ENCODE data around the gene PIK3C2A.
"Not testable (repeated sequence)": the region's sequence is repeated elsewhere in the genome, so short reads cannot be mapped to it uniquely, and the experiment has no call there.

Gene PIK3C2A

GRCh38 chr11:17207317-17208256 lies at the start of gene PIK3C2A:
Gene PIK3C2A, minus strand, starts transcription at chr11:17207986. Its CDS starts 38,245 bp downstream, at chr11:17169741.
- peak; percentile 87 to 88 for DNase-seq (ENCODE audit: low read depth in 2 of 2)

DNA sequence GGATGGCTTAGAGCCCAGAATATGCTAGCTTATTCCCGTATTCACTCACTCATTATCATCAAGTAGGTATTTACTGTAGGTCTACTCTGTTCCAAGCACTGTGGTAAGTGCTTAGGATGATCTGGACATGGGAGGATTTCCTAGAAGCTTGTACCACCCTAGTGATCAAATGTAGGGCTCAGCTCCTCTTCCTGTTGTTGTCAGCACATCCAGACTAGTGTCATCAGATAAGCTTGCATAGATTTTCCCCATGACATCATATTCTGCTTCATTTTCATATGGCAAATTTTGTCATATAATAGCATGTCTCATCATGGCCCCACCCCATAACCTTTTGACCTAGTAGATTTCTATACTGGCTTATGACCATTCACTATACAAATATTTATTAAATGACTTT lies 49.4 kb upstream of the PIK3C2A start:
- DNase-seq (ENCODE audit: low read depth in 2 of 2) = no peak

- no peak for DNase-seq (ENCODE audit: low read depth in 2 of 2)
These were observed 48.7 kb upstream of the PIK3C2A start for GRCh38 chr11:17256512-17256911.

GRCh38 chr11:17252704-17253103 lies 44.9 kb upstream of the PIK3C2A start:
- DNase-seq (ENCODE audit: low read depth in 2 of 2) = no peak

- DNase-seq (ENCODE audit: low read depth in 2 of 2) = no peak
These were observed 43.0 kb upstream of the PIK3C2A start for GRCh38 chr11:17250561-17251350.

- no peak for DNase-seq (ENCODE audit: low read depth in 2 of 2)
These were observed 36.3 kb upstream of the PIK3C2A start for GRCh38 chr11:17244046-17244445.

DNA sequence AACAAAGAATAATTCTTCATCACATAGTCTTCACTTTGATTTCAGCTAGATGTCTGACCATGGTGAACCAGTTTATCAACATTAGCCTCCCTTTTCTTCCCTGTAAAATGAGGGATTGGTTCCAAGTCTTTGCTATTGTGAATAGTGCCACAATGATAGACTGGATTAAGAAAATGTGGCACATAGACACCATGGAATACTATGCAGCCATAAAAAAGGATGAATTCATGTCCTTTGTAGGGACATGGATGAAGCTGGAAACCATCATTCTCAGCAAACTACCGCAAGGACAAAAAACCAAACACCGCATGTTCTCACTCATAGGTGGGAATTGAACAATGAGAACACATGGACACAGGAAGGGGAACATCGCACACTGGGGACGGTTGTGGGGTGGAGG lies 35.2 kb upstream of the PIK3C2A start:
- not testable (repeated sequence) for DNase-seq (ENCODE audit: low read depth in 2 of 2)

DNA sequence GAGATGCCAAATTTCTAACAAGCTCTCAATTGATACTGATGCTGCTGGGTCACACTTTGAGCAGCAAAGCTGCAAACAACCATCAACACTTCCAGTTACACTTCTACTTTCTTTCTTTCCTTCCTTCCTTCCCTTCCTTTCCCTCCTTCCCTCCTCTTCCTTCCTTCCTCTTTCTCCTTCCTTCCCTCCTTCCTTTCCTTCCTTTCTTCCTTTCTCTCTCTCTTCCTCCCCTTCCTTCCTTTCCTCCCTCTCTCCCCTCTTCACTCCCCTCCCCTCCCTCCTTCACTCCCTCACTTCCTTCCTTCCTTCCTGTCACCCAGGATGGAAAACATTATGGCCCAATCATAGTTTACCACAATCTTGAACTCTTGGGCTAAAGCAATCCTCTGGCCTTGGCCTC lies 33.0 kb upstream of the PIK3C2A start:
- no peak for DNase-seq (ENCODE audit: low read depth in 2 of 2)

- DNase-seq (ENCODE audit: low read depth in 2 of 2) = not testable (repeated sequence)
These were observed 32.1 kb upstream of the PIK3C2A start for GRCh38 chr11:17239927-17240326.

- no peak for DNase-seq (ENCODE audit: low read depth in 2 of 2)
These were observed 30.6 kb upstream of the PIK3C2A start for GRCh38 chr11:17238377-17238776.

DNA sequence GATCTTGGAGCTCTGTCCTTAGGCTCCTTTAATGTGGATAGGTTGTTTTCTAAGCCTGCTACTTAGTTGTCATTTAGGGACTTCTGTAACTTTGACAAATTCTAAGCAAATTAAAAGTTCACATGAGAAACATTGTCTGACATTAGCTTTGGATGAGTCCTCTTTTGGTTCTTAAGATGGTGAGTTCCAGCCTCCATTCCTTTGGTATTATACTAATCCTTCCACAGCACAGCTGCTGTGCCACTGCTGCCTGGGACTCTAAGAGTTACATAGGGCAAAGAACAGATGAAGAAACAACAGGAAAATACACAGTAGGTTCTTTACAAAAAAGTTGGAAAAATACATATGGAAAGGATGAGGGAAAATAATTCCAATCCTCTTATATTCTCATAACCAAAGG lies 25.3 kb upstream of the PIK3C2A start:
- DNase-seq (ENCODE audit: low read depth in 2 of 2) = no peak

GRCh38 chr11:17230867-17231851 lies 23.4 kb upstream of the PIK3C2A start:
- DNase-seq (ENCODE audit: low read depth in 2 of 2) = no peak

GRCh38 chr11:17229481-17230152 lies 21.8 kb upstream of the PIK3C2A start:
- no peak for DNase-seq (ENCODE audit: low read depth in 2 of 2)

GRCh38 chr11:17228186-17228925 lies 20.6 kb upstream of the PIK3C2A start:
- not testable (repeated sequence) for DNase-seq (ENCODE audit: low read depth in 2 of 2)

DNA sequence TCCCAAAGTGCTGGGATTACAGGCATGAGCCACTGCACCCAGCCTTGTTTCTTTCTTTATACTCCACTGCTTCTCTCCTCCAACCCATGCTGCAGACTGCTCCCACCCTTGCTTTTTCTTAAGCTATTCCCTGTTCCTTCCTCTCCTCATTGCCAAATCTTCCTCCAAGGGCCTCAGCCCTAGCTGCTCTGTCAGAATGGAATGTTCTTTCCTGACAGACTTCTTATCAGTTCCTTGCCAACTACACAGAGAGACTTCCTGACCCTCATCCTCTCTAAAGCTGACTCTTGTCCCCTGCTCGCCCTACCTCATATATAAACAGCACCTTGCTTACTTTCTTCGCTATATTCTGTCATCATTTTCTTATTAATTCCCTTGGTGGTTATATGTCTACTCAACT lies 16.9 kb upstream of the PIK3C2A start:
- no peak for DNase-seq (ENCODE audit: low read depth in 2 of 2)

- no peak for DNase-seq (ENCODE audit: low read depth in 2 of 2)
These were observed 14.2 kb upstream of the PIK3C2A start for GRCh38 chr11:17221968-17222367.

GRCh38 chr11:17219016-17219415 lies 11.2 kb upstream of the PIK3C2A start:
- DNase-seq (ENCODE audit: low read depth in 2 of 2) = no peak

GRCh38 chr11:17218403-17218802 lies 10.6 kb upstream of the PIK3C2A start:
- no peak for DNase-seq (ENCODE audit: low read depth in 2 of 2)

DNA sequence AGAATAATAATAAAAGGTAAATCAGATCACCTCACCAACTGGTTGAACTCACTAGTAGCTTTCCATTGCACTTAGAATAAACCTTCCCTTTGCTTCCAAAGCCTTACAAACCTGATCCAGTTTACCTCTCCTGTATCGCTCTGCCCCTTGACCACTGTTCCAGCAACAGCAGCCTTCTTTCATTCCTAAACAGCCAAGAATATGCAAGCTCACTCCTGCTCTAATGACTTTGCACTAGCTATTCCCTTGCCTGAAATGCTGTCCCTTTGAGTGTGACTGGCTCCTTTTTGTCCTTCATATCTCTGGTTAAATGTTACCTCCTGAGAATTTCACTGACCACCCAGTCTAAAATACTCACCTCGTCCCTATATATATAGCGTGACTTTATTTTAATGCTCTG lies 9.6 kb upstream of the PIK3C2A start:
- no peak for DNase-seq (ENCODE audit: low read depth in 2 of 2)

DNA sequence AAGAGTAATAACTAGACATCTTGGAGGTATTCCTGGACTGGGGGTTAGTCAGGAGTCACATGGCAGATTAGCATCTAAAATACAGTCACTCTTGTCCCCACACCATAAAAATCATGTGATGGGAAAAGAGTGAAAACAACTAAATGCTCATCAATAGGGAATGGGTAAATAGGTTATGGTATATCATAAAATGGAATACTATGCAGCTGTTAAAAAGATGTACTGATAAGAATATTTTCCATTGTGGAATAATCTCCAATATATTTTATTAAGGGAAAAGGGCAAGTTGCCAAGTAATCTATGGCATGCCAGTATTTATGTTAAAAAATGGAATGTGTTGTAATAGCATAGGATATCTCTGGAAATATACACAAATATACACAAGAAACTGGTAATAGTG lies 6.6 kb upstream of the PIK3C2A start:
- DNase-seq (ENCODE audit: low read depth in 2 of 2) = no peak
